HepG2 (cell line): Measurements from ENCODE around the gene GNL3. TPM values are rescaled to one million over a fixed set of nuclear protein-coding genes. Genes with fewer than 3 reads are reported as not detected.

Source experiments
- ATAD3A ChIP-seq: sonication (generic); formaldehyde crosslinking; IDR thresholded peaks from 2 replicates; pipeline ENCODE4 v1.4.0; 2020; ENCODE audit warnings: missing genetic modification reagents
- CBX1 ChIP-seq: IDR thresholded peaks from one replicate; pipeline ENCODE4 v1.6.1; 2016; ENCODE audit warnings: antibody characterized with exemption, low read depth
- CBX5 ChIP-seq: sonication (generic); formaldehyde crosslinking; IDR thresholded peaks from 2 replicates; pipeline ENCODE4 v1.4.0; 2020; ENCODE audit warnings: missing genetic modification reagents, borderline replicate concordance
- MATR3 ChIP-seq: sonication (generic); formaldehyde crosslinking; IDR thresholded peaks from 2 replicates; pipeline ENCODE4 v1.4.0; 2020; ENCODE audit warnings: missing genetic modification reagents
- MIXL1 ChIP-seq: IDR thresholded peaks from 2 replicates; pipeline ENCODE4 v1.6.1; 2016
- MTF2 ChIP-seq: sonication (generic); formaldehyde crosslinking; IDR thresholded peaks from 2 replicates; pipeline ENCODE4 v1.5.0; 2020; ENCODE audit warnings: missing genetic modification reagents, borderline replicate concordance
- PAF1 ChIP-seq: IDR thresholded peaks from 2 replicates; pipeline ENCODE4 v1.6.1; 2016; ENCODE audit warnings: missing genetic modification reagents, missing compliant biosample characterization
- RBFOX2 ChIP-seq: fragments of 200-400 bp; formaldehyde crosslinking; IDR thresholded peaks from 2 replicates; pipeline ENCODE4 v1.6.1; 2017; ENCODE audit warnings: low read depth, mild to moderate bottlenecking, low read length
- RFX5 ChIP-seq: IDR thresholded peaks from 2 replicates; pipeline ENCODE4 v1.6.1; 2011; ENCODE audit warnings: low read depth, low read length, improper control_type of control experiment
- RFXAP ChIP-seq: sonication (generic); formaldehyde crosslinking; IDR thresholded peaks from 2 replicates; pipeline ENCODE4 v1.4.0; 2020; ENCODE audit warnings: missing genetic modification reagents, borderline replicate concordance
- SP1 ChIP-seq, 2 experiments: fragments of 450-650 bp in 1 of 2; sonication (generic) in 1 of 2; formaldehyde crosslinking in 1 of 2; IDR thresholded peaks; 2 replicates each; pipeline versions ENCODE4 v1.4.0 to v1.6.1; 2016 to 2020; ENCODE audit warnings: missing genetic modification reagents in 1 of 2
- TMF1 ChIP-seq: sonication (generic); formaldehyde crosslinking; IDR thresholded peaks from 2 replicates; pipeline ENCODE4 v1.8.1; 2022; ENCODE audit warnings: low read depth, missing genetic modification reagents
- ZFP36L2 ChIP-seq: sonication (generic); formaldehyde crosslinking; IDR thresholded peaks from 2 replicates; pipeline ENCODE4 v1.4.0; 2020; ENCODE audit warnings: missing genetic modification reagents
- ZFP37 ChIP-seq: sonication (generic); formaldehyde crosslinking; IDR thresholded peaks from 2 replicates; pipeline ENCODE4 v1.4.0; 2020; ENCODE audit warnings: missing genetic modification reagents, borderline replicate concordance
- ZNF232 ChIP-seq: sonication (generic); formaldehyde crosslinking; IDR thresholded peaks from 2 replicates; pipeline ENCODE4 v1.4.0; 2020; ENCODE audit warnings: missing genetic modification reagents, borderline replicate concordance
- ZNF572 ChIP-seq: sonication (generic); formaldehyde crosslinking; IDR thresholded peaks from 2 replicates; pipeline ENCODE4 v1.5.1; 2020; ENCODE audit warnings: mild to moderate bottlenecking, missing genetic modification reagents
- ZNF720 ChIP-seq: sonication (generic); formaldehyde crosslinking; IDR thresholded peaks from 2 replicates; pipeline ENCODE4 v1.4.0; 2020; ENCODE audit warnings: missing genetic modification reagents
- ZNF75D ChIP-seq: sonication (generic); formaldehyde crosslinking; IDR thresholded peaks from 2 replicates; pipeline ENCODE4 v1.8.1; 2023; ENCODE audit warnings: missing genetic modification reagents, mild to moderate bottlenecking, borderline replicate concordance
- ZZZ3 ChIP-seq: sonication (generic); formaldehyde crosslinking; IDR thresholded peaks from 2 replicates; pipeline ENCODE4 v1.4.0; 2020; ENCODE audit warnings: missing genetic modification reagents, mild to moderate bottlenecking, borderline replicate concordance
- polyA plus RNA-seq, 8 experiments: library from polyadenylated mRNA; depleted of rRNA in 3 of 8; stranded (reverse) in 7 of 8; unstranded in 1 of 8; fragments of >200 nt; fragmentation: Illumina TruSeq in 4 of 8; extraction: Trizol in 4 of 8; gene quantifications; 2 replicates each; pipeline versions ENCODE4 v1.2.1 to v1.2.3, GENCODE V29; 2011 to 2016; ENCODE audit warnings: low read depth in 4 of 8, missing spikeins in 1 of 8, mixed read lengths in 1 of 8; ENCODE audit not compliant: insufficient read depth in 1 of 8
- total RNA-seq, 5 experiments: library from RNA; depleted of rRNA; stranded (reverse); fragments of >200 nt; fragmentation: Illumina TruSeq; extraction: Trizol; gene quantifications; 2 replicates each; pipeline ENCODE4 v1.2.3, GENCODE V29; 2016; ENCODE audit warnings: low read depth in 1 of 5
- TF ChIP-seq, protein P1 (sequence below): sonication (generic); formaldehyde crosslinking; IDR thresholded peaks from 2 replicates; pipeline ENCODE4 v1.4.0; 2020; ENCODE audit warnings: mild to moderate bottlenecking, missing genetic modification reagents
- TF ChIP-seq, protein P2 (sequence below): sonication (generic); formaldehyde crosslinking; IDR thresholded peaks from 2 replicates; pipeline ENCODE4 v1.8.0; 2022; ENCODE audit warnings: missing genetic modification reagents, mild to moderate bottlenecking, borderline replicate concordance

Gene GNL3
- total and polyA plus RNA-seq, 2 of the 13 experiments (the other 11 are each of a cell fraction or from before 2014, with no cell fraction given) = 129 to 257 TPM

DNA sequence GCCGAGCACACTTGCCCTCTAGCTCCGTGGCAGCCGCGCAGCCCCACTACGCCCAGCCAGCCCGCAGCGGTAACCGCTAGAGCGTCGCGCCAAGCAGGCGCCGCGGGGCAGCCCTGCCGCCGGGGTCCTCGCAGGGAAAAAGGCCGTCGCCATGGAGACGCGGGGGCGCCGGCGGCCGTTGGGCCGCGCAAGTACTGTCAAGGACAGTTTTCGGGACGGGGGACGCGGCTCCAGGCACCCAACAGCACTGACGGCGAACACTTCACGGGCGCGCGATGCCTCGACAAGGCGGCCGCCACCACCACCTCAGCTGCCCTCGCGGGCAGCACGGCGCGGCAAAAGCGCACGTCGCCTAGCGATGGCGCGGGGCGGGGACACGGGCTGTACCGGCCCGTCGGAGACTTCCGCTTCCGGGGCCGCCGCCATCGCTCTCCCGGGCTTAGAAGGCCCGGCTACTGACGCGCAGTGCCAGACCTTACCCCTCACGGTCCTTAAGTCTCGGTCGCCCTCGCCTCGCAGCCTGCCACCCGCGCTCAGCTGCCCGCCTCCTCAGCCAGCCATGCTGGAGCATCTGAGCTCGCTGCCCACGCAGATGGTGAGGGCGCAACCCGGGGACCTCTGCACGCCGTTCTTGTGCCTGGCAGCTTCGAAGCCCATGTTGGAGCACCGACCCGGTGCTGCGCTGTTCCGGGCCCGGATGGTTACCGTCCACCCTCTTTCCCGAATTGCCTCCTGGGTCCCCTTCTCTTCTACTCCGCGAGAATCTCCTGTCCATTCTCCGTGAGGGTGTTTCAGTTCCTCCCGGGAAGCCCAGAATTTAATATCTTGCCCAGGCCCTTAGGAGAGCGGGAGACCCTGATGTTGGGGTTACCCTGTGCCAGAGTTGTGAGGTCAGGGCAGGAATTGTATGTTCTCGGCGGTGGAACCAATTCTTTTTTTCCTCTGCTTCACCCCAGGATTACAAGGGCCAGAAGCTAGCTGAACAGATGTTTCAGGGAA lies 20.2 kb downstream of the GNL3 start, which contains the start of the genes GLT8D1 and SPCS1 (continued):
- TF ChIP-seq, protein P1, sequence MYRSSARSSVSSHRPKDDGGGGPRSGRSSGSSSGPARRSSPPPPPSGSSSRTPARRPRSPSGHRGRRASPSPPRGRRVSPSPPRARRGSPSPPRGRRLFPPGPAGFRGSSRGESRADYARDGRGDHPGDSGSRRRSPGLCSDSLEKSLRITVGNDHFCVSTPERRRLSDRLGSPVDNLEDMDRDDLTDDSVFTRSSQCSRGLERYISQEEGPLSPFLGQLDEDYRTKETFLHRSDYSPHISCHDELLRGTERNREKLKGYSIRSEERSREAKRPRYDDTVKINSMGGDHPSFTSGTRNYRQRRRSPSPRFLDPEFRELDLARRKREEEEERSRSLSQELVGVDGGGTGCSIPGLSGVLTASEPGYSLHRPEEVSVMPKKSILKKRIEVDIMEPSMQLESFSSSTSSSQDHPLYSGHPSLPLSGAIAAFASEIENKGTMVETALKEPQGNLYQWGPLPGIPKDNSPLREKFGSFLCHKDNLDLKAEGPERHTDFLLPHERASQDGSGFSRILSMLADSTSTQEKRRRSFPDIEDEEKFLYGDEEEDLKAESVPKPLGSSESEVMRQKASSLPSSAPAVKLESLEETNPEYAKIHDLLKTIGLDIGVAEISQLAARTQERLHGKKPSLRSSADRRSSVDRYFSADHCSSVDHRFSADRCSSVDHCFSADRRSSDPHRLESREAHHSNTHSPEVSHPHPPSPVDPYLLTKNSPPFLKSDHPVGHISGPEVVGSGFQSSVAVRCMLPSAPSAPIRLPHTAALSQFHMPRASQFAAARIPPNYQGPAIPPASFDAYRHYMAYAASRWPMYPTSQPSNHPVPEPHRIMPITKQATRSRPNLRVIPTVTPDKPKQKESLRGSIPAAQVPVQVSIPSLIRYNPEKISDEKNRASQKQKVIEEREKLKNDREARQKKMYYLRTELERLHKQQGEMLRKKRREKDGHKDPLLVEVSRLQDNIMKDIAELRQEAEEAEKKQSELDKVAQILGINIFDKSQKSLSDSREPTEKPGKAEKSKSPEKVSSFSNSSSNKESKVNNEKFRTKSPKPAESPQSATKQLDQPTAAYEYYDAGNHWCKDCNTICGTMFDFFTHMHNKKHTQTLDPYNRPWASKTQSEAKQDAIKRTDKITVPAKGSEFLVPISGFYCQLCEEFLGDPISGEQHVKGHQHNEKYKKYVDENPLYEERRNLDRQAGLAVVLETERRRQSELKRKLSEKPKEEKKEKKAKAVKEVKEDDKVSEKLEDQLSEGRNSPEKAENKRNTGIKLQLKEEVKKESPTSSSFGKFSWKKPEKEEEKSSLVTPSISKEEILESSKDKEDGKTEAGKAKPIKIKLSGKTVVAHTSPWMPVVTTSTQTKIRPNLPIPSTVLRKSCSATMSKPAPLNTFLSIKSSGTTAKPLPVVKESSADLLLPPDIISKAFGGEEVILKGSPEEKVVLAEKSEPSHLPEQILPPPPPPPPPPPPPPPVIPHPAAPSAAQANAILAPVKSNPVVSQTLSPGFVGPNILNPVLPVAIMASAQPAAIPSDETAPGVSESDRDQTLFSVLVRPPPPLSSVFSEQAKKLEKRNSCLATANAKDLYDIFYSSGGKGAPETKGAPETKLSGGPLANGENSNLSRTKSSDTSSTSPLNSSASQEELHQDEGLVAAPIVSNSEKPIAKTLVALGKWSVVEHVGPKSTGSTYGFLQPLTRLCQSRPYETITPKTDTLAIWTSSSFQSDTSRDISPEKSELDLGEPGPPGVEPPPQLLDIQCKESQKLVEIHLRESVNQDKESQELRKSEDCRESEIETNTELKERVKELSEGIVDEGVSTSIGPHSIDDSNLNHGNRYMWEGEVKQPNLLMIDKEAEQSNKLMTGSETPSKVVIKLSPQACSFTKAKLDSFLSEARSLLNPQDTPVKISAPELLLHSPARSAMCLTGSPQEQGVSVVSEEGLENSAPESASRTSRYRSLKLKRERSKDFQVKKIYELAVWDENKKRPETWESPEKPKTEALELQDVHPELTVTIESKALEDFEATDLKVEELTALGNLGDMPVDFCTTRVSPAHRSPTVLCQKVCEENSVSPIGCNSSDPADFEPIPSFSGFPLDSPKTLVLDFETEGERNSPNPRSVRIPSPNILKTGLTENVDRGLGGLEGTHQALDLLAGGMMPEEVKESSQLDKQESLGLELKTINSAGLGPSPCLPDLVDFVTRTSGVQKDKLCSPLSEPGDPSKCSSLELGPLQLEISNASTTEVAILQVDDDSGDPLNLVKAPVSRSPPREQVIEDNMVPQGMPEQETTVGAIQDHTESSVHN (CRISPR knock-in tag) = no peak
- TF ChIP-seq RFX5 (no peak), ZFP37 (CRISPR knock-in tag) (peak; percentile 50; the same call in 1 of the 2 replicates), ZZZ3 (CRISPR knock-in tag) (peak; percentile 50; the same call in 1 of the 2 replicates), ZNF75D (CRISPR knock-in tag) (no peak), ZFP36L2 (CRISPR knock-in tag) (no peak), MTF2 (CRISPR knock-in tag) (no peak; the same call in 1 of the 2 replicates), ZNF720 (no peak), ATAD3A (CRISPR knock-in tag) (no peak), ZNF232 (CRISPR knock-in tag) (peak; percentile 84), TMF1 (CRISPR knock-in tag) (peak; percentile 33), ZNF572 (CRISPR knock-in tag) (0 out of 2 replicates have a peak, but pooled peaks have one; percentile 75), RBFOX2 (peak; percentile 96), RFXAP (CRISPR knock-in tag) (peak; percentile 78), MIXL1 (CRISPR knock-in tag) (peak; percentile 38; the same call in 1 of the 2 replicates), SP1 (IDR thresholded peaks at IDR 0.05) (no peak), SP1 (CRISPR knock-in tag; IDR thresholded peaks at IDR 0.05) (no peak; the same call in 1 of the 2 replicates), MATR3 (no peak), CBX1 (no peak), PAF1 (CRISPR knock-in tag) (no peak), CBX5 (CRISPR knock-in tag) (no peak)
- TF ChIP-seq, protein P2, sequence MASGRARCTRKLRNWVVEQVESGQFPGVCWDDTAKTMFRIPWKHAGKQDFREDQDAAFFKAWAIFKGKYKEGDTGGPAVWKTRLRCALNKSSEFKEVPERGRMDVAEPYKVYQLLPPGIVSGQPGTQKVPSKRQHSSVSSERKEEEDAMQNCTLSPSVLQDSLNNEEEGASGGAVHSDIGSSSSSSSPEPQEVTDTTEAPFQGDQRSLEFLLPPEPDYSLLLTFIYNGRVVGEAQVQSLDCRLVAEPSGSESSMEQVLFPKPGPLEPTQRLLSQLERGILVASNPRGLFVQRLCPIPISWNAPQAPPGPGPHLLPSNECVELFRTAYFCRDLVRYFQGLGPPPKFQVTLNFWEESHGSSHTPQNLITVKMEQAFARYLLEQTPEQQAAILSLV (CRISPR knock-in tag) = peak; percentile 84
